Neural progenitor cell (in vitro differentiated cells): ENCODE results near the gene KLK14.

Source experiments
- CTCF ChIP-seq: fragments of 200-600 bp; sonication (generic); IDR thresholded peaks from 2 replicates; pipeline ENCODE4 v1.5.1; 2017; ENCODE audit warnings: antibody characterized with exemption, mild to moderate bottlenecking
- EZH2 ChIP-seq: fragments of 200-600 bp; sonication (generic); IDR thresholded peaks from 2 replicates; pipeline ENCODE4 v1.6.1; 2017; ENCODE audit warnings: antibody characterized with exemption, mild to moderate bottlenecking, moderate library complexity

- no peak for TF ChIP-seq CTCF
- TF ChIP-seq EZH2, result no peak
Measured at GRCh38 chr19:51103926-51104341, 21.2 kb upstream of the KLK14 start.
